Measurements from ENCODE around the gene SUGCT.

DNA sequence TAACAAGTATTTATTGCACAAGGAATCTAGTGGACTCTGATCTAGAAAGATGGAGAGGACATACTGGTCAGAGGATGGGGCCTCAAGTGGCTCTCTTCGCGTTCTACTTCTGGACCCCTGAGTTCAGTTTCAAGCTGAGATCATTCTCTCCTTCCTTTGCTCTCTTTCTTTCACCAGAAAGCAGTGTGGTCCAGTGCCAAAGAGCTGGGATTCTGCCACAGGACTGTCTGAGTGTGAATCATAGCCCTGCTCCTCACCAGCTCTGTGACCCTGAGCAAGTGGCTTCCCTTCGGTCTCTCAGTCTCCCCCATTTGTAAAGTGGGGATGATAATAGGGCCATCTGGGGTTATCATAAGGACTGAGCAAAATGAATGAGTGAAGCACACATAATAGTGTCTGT is 715.2 kb downstream of the SUGCT start:
- TF ChIP-seq, protein P1, sequence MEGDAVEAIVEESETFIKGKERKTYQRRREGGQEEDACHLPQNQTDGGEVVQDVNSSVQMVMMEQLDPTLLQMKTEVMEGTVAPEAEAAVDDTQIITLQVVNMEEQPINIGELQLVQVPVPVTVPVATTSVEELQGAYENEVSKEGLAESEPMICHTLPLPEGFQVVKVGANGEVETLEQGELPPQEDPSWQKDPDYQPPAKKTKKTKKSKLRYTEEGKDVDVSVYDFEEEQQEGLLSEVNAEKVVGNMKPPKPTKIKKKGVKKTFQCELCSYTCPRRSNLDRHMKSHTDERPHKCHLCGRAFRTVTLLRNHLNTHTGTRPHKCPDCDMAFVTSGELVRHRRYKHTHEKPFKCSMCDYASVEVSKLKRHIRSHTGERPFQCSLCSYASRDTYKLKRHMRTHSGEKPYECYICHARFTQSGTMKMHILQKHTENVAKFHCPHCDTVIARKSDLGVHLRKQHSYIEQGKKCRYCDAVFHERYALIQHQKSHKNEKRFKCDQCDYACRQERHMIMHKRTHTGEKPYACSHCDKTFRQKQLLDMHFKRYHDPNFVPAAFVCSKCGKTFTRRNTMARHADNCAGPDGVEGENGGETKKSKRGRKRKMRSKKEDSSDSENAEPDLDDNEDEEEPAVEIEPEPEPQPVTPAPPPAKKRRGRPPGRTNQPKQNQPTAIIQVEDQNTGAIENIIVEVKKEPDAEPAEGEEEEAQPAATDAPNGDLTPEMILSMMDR (IDR thresholded peaks at IDR 0.05; ENCODE audit: low read depth, low read length) = no peak
- TF ChIP-seq POLR2A (IDR thresholded peaks at IDR 0.05; ENCODE audit: extremely low read depth, insufficient read length) = no peak
